K562 treated with DMSO at 1 percent for 24 hours (cell line): Measurements from ENCODE around the gene SLX1B. TPM values are rescaled to one million over a fixed set of nuclear protein-coding genes. Genes with fewer than 3 reads are reported as not detected.

Experiments used
- total RNA-seq: library from RNA; unstranded; fragments of 300-600 nt; gene quantifications from 2 replicates; pipeline ENCODE4 v1.2.3, GENCODE V29; 2022; ENCODE audit warnings: low read depth; ENCODE audit not compliant: insufficient read depth

Gene SLX1B
- 55.2 and 74.4 TPM in 2 replicates for total RNA-seq

GRCh38 chr16:29454269-29454668 is at the start of gene SLX1B, which contains the start of gene BOLA2:
Gene SLX1B, plus strand, starts transcription at chr16:29454533.
Gene BOLA2, minus strand, starts transcription at chr16:29454351. Its CDS starts 98 bp downstream, at chr16:29454253.

GRCh38 chr16:29459706-29460646 is 5.6 kb downstream of the SLX1B start, which contains the start of gene SULT1A4:
Gene SULT1A4, plus strand, starts transcription at chr16:29459913. Its CDS starts 1,473 bp downstream, at chr16:29461386.

GRCh38 chr16:29506308-29506707 is 52.0 kb downstream of the SLX1B start, which contains the start of gene NPIPB12:
Gene NPIPB12, minus strand, starts transcription at chr16:29506408.

Other genes with a start within 250 kb of the SLX1B start
- 0.52 and 0.53 TPM in 2 replicates for gene NPIPB11, start 47.8 kb upstream of the SLX1B start, total RNA-seq
- 16.2 and 19.8 TPM in 2 replicates for gene BOLA2, start 182 bp upstream of the SLX1B start, total RNA-seq
- 19.5 and 26.9 TPM in 2 replicates for gene SULT1A4, start 5.4 kb downstream of the SLX1B start, total RNA-seq
- gene NPIPB12, start 51.9 kb downstream of the SLX1B start, total RNA-seq: 16.3 and 19.7 TPM in 2 replicates
- gene SPN, start 208.7 kb downstream of the SLX1B start, total RNA-seq: 74.7 and 82.2 TPM in 2 replicates
- gene QPRT, start 224.6 kb downstream of the SLX1B start, total RNA-seq: 233 and 247 TPM in 2 replicates